ENCODE data around the gene CAMKK2. TPM values are rescaled to one million over a fixed set of nuclear protein-coding genes. Genes with fewer than 3 reads are reported as not detected.
A peak's percentile ranks its signal among the peaks of the same experiment; 100 is the strongest.
"Not testable (repeated sequence)": the region's sequence is repeated elsewhere in the genome, so short reads cannot be mapped to it uniquely, and the experiment has no call there.

Gene CAMKK2
- total RNA-seq, 1 donor from 2014 or later: 41.6 TPM

- DNase-seq: no peak
Observed at GRCh38 chr12:121245031-121245430, 51.5 kb downstream of the CAMKK2 start.

- no peak for DNase-seq
Observed at GRCh38 chr12:121241156-121241970, 55.1 kb downstream of the CAMKK2 start.

GRCh38 chr12:121240484-121241101 is 55.9 kb downstream of the CAMKK2 start:
- DNase-seq: no peak

DNA sequence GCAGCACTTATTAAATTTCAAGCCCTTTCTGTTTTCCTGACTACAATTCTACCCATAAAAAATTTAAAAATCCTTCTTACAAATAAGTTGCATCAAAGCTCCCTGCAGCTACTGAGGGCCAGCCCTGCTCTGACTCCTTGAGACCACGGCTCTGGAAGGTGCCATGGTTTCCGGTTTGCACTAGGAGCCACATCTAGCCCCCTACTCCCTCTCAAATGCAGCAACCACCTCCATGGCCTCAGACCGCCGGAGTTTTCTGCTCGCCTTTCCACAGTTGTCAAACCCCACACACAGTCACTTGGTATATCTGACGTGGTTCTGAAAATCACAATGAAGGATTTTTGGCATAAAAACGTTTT is 56.5 kb downstream of the CAMKK2 start:
- DNase-seq: no peak

- DNase-seq: no peak
Observed at GRCh38 chr12:121239351-121240061, 57.0 kb downstream of the CAMKK2 start.

- peak; percentile 15 for DNase-seq
Observed at GRCh38 chr12:121238604-121239350, 57.7 kb downstream of the CAMKK2 start.

DNA sequence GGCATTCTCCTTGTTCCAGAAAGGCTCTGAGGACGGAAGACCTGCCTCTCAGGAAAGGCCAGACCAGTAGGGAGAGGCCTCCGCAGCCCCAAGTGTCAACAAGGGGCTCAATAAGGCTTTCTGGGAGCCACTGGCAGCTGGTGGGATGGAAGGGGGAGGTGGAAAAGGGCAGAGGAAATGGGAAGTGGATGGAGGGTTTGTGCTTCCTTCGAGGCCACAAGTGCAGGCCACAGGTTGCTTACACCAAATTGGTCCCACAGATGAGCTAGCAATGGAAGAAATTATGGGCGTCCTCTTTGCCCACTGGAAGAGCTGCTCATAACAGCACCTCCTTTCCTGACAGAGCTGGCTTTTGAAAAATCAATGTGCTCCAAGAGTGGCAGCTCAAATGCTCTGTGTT is 58.4 kb downstream of the CAMKK2 start:
- no peak for DNase-seq

DNA sequence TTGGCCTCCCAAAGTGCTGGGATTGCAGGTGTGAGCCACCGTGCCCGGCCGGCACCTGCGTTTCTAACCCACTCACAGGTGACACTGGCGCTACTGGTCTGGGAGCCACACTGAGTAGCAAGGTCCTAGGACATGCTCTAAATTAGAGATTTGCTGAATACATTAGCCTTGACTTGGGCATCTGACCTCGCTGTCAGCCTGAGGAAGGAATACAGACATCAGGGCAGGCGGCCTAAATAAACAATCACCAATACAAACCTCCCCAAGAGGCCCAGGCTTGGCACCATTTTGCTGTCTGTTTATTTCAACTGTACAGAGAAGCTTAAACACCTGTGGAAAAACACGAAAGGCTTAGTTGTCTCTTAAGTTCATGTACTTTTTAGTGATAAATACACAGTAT is 59.1 kb downstream of the CAMKK2 start:
- no peak for DNase-seq

DNA sequence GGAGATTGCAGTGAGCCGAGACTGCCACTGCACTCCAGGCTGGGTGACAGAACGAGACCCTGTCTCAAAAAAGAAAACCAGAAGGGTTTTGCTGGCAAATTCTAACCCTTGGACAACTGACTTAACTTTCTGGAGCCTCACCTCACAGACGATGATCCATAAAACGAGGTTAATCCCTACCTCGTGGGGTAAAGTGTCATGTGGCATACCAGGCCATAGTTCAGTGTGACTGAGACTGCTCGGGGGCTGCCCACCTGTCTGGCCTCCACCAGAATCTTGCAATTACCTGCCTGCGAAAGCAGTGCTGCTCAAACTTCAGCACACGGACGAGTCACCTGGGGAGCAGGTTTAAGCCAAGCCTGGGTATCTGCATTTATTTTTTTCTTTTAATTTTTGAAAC is 59.7 kb downstream of the CAMKK2 start:
- no peak for DNase-seq

DNA sequence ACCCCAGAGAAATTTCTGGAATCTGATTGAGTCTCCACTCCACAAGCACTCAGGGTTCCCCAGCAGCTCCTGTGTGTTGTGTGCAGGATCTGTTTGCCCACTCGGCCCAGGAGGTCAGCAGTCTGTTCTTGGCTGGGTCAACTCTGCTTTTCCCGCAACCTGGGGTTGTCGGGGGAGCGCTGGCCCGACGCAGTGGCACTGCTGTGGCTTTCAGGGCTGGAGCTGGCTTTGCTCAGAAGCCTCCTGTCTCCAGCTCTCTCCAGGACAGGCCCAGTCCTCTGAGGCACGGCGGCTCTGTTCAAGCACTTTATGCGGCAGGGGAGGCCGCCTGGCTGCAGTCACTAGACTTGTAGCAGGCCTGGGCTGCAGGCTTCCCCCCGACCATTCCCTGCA is 62.9 kb downstream of the CAMKK2 start:
- no peak for DNase-seq

DNA sequence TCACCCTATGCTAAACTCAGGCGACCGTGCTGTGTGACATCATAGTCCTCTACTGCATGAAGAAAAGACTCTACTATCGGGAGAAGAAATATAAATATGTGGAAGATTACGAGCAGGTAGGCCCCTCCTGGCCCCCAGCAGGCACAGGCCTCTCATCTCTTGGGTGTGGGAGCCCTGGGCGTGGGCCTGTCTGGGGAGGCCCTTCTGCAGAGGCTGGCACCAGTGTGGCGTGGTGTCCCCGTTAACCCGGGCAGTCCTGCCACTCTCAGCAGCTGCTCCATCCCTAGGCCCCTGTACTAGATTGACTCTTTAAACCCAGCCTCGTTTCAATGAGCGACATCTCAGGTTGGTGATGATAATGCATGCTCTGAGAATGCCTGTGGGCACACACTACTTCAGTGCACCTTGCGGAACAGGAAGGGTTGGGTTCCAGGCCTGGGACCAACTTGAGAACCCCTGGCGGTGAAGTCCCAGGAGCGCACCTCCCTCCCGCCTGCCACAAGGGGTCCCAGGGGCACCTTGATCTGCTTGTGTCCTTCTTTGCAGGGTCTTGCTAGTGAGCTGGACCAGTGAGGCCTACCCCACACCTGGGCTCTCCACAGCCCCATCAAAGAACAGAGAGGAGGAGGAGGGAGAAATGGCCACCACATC is 63.4 kb downstream of the CAMKK2 start:
- DNase-seq: no peak

DNA sequence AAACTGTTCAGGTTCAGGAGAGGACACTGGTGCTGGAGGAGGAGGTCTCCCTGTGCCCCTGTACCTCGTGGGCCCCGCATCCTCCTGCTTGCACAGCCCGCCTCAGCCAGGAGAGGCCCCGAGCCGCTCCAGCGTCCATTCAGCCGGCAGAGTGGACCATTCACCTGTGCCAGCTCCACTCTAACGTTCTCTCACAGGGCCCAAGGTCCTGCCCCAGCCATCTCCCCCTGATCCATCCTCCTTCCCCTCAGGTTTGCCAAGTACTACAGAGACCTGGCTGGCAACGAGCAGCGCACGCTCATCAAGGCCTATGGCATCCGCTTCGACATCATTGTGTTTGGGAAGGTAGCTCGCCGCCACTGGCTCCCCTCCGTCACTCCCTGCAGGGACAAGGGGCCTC is 64.3 kb downstream of the CAMKK2 start:
- no peak for DNase-seq

- no peak for DNase-seq
Observed at GRCh38 chr12:121230538-121230907, 66.0 kb downstream of the CAMKK2 start.

DNA sequence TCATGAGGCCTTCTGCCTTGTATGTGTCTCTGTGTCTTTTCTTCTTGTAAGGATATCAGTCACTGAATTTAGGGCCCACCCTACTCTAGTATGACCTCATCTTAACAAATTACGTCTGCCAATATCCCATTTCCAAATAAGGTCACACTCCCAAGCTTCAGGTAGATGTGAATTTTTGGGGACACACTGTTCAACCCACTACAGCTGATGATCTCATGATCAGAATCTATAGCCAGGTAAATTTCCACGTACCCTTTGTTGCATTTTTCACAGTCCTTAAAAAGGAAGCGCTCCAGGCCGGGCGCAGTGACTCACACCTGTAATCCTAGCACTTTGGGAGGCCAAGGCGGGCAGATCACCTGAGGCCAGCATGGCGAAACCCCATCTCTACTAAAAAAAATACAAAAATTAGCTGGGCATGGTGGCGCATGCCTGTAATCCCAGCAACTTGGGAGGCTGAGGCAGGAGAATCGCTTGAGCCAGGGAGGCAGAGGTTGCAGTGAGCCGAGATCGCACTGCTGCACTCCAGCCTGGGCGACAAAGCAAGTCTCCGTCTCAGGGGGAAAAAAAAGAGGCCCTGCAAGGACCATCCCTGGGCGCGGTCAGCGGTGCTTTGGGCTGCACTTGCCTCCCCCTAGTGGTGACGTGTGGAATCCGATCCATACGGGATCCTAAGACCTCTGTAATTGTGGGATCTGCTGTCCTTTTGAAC is 66.5 kb downstream of the CAMKK2 start:
- DNase-seq: peak; percentile 49

GRCh38 chr12:121228919-121229665 is 67.4 kb downstream of the CAMKK2 start:
- DNase-seq: no peak

DNA sequence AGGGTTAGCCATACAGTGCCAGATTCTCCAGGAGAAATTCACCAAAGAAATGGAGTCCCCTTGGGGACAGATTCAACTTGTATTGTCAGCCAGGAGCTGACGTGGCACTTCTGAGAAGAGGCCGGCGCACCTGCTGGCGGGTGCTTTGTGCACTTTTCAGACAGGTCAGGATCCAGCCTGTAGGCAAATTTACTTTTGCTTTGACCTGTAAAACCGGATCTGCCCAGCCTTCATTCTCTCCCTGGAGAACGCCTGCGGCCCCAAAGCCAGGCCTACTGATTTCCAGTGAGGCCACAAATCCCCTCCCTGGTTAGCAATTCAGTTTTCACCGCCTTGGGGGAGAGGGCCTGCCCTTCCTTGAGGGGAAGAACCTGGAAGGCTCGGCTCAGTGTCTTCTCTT is 69.2 kb downstream of the CAMKK2 start:
- no peak for DNase-seq

- DNase-seq: not testable (repeated sequence)
Observed at GRCh38 chr12:121226871-121227270, 69.6 kb downstream of the CAMKK2 start.

- no peak for DNase-seq
Observed at GRCh38 chr12:121226399-121226798, 70.1 kb downstream of the CAMKK2 start.

DNA sequence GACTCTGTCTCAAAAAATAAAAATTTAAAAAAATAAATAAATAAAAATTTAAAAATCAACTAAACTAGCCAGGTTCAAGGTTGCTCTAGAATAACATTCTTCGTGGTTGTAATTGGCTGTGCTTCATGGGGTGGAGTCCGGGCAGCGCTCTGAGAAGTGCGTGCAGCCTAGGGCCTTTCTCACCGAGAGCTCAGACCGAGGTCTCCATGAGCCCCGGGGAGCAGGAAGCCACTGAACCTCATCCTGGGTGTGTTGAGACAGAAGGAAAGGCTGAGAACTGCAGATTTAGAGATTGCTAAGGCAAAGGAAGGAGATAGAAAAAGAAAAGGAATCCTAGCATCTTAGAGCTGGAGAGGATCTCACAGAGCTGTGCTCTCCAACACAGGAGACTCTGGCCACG is 71.9 kb downstream of the CAMKK2 start:
- no peak for DNase-seq

Data from occipital lobe (tissue), 2 donors.